GM18951 (cell line): ENCODE measurements around the gene C1orf53.

Experiments
- POLR2A ChIP-seq: IDR thresholded peaks from 4 replicates; pipeline ENCODE4 v1.6.1; 2011; ENCODE audit warnings: mild to moderate bottlenecking; ENCODE audit not compliant: insufficient read length, insufficient read depth; ENCODE audit errors: extremely low read depth
- in situ Hi-C: fragments of 300-500 bp; cut with MboI; formaldehyde crosslinking; loops from one replicate; pipeline ENCODE4 v1.12.0; 2022; ENCODE audit warnings: low sequenced_read_pairs, mixed read lengths, inconsistent platforms; ENCODE audit not compliant: unreplicated experiment

The C1orf53 gene

DNA sequence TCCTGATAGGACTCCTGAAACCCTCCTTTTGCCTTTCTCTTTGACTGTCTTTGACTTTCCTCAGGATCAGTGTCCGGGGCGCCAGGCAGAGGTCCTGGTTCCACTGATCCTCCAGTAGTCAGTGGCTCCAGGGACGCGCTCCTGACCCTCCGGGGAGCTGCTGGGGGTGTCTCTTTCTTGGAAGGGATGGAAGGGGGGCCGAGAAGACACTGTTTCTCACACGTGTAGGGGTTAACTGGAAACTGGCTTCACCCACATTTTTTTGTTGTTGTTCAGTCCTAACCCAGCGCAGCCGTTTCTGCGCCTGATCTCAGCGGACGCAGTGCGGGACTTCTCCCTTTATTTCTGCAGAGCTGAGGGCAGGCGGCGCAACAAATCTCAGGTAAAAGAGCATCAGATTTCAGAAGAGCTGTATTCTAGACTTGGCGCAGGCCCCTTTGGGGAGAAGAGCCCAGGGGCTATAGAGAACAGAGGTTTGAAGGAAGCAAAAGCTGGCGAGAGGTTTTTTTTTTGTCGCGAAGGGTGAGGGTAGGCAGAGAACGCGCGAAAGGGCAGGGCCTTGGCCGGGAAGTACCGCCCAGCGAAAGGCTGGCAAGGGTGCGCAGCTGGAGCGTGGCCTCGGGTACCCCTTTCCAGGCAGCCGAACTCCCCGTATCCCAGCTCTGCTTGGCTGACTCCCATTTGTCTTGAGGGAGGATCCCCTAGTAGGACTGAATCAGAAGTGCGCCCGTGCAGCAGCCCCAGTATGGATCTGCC lies 10.5 kb downstream of the C1orf53 start:
- no peak for TF ChIP-seq POLR2A

DNA sequence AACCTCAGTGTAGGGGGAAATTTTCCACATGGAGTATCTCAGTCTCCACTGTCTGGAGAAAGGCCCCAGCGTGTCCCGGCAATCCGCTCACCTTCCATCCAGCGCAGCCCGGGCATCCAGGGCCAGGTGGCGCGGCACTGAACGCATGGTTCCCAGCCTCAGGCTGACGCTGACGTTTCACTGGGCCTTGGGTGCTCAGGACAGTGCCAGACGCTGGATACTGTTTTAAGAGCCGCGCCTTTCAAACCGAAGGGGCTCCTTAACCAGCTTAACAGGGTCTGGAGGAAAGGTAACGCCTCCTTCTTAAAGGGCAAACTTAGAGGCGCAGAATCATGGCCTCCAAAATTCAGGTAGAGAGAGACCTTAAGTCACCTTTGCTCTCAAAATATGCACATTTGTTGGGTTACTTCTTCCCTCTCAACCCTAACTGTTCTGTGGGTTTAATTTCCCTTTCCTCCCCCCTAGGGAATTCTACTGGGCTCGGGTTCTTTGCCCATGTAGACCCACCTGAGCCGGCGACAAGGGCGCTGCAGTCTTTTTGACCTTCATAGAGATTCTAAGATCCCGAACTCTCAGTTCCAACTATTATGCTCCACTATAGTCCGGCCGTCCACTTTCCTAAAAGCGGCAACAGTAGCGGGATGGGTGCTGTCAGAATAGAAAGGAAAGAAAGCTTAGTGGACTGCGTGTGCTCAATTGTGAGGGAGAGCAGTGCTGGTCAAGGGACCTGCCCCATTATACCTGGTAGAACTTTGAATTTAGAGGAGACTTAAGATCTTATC lies 11.3 kb downstream of the C1orf53 start:
- in situ Hi-C loops = no loop called here
- no peak for TF ChIP-seq POLR2A

More for the DNA sequence above, 10.5 kb downstream of the C1orf53 start:
- in situ Hi-C loops = no loop called here

DNA sequence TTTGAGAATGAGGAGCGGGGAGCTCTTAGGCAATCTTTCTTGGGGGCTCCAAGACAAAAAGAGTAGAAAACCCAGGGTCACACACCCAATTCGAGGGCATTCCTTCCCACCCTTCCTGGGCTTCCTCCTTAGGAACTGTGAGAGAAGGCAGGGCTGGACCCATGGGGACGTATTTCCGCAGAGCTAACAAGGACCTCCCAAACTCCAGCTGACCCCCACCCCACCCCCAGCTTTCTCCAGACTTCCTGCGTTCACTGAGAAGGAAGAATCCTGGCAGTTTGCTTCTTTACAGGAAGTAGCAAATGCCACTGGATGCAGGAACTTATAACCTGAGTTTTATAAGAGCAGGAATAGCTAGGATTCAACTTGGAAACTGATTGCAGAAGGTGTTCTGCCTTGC lies 12.1 kb downstream of the C1orf53 start:
- no peak for TF ChIP-seq POLR2A
- in situ Hi-C loops = no loop called here

DNA sequence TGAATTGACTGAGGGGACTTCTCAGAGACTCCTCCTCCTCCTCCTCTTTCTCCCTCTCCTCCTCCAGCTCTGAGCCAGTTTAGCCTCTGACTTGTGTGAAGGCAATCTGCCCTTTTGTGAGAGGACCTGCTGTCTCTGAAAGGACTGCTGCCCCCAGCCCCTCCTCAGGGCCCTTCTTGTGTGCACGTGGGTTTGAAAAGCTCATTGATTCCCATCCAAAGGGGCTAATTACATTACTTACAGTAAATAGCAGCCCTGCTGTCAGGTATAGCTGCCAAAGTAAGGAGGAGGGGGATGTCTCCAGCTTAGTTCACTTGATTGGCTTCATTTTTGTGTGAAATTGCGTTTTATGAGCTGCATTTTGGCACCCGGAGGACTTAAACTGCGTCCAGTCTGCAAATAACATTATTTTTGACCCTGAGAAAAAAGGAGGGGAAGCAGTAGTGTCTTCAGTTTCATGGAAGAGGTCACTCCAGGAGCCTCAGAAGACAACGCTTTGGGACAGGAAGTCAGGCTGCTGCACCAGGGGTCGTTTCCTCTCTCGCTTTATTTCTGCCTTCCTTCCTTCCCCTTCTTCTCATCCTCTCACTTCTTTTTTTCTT lies 12.9 kb downstream of the C1orf53 start:
- no peak for TF ChIP-seq POLR2A
- in situ Hi-C loops = no loop called here

DNA sequence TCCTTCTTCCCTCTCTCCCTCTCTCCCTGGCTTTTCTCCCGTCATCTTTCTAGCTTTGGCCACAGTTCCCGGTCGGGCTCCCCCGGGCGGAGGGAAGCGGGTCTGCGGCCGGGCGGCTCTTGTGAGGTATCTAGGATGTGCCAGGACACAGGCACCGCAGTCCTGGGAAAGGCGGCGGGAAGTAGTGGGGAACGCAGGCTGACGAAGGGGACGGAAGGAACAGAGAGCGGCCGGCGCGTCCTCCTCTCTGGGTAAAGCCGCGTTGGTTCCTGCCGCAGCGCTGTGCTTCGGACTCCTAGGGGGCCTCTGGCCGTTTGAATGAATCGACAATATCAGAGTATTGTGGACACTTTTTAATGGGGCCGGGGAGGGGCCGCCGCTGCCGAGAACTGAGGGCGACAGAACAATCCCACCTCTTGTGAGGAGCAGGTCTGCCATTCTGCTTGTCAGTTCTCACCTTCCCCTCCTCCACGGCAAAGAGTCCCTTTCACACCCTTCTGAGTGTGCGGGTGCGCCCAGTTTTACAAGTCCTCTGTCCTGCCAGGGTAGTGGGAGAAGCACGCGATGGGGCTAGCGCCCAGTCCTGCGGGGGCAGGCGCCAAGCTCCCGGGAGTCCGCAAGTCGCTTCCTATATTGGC lies 13.6 kb downstream of the C1orf53 start:
- in situ Hi-C loops = no loop called here
- TF ChIP-seq POLR2A = no peak

DNA sequence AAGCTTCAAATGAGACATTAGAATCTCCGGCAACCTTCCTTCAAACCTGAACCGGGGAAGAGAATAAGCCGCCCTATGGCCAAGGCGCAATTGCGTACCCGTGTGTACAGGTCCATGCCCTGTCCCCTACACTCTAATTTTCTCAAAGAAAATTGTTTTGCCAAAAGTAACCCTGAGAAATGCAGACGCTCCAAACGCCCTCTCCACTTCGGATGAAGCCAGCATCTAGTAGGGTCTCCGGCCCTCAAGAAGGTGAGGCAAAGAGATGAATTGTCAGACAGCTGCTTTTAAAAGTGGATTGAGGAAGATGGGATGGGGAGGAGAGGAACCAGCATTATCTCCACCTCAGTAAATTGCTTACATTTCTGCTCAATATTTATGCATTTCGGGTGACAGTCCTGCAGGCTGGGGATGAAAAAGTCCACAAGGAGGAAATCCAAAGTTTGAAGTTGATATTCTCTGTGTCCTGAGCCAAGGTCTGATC lies 14.1 kb downstream of the C1orf53 start:
- in situ Hi-C loops = no loop called here
- TF ChIP-seq POLR2A = no peak

DNA sequence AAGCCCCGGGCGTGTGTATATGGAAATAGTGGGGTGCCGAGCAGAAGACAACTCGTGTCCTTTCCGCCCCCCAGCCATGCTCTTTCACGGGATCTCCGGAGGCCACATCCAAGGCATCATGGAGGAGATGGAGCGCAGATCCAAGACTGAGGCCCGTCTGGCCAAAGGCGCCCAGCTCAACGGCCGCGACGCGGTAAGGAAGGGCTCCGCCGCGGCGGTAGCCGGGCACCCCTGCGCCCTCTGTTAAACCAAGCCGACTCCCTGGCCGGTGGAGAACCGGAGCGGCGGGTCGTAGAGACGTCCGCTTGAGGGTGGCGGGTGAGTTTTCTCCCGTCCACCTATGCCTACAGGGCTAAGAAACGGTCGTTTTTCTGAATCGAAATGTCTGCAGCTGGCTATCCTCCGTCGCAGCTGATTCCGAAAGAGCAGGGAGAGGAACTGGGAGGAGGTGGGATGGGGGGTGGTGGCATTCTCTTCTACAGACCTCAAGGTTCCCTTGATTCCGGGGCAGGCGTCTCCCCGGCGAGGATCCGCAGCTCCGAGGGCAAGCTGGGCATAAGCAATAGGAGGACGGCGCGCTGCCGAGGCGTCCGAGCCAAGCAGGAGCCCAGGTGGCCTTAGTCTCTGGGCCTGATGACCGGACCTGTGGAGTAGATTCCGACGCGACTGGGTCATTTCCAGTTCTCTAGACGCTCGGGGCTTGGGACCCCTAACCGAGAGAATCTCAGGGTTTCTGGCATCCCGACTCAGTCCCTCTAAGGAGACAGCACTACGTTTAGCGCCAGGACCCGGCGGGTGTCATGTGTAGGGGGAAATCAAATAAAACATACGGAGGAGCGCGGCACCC lies 15.6 kb downstream of the C1orf53 start:
- TF ChIP-seq POLR2A = no peak
- in situ Hi-C loops = no loop called here

DNA sequence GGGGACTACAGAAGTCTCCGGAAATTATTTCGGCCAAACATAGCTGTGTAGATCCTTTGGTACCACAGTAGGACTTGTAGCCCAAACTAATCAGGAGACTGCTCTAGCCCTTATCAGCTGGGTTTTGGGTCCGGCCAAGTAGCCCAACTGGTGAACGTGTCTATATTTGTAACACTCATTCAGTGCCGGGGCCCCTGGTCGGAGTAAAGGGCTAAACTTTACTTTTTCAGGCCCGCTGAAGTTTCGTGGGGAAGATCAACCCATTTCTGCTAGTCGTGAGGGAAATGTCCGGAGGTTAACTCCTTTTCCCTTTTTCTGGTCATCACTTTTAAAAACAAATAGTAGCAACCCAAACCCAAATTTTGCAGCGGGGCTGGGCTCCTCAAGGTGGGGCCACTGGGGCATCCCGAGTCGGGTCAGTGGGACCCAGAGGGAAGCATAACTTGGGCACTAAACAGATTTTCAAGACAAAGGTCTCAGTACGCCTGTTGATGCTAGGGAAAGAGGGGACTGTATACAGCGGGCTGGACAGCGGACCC lies 16.4 kb downstream of the C1orf53 start:
- in situ Hi-C loops = no loop called here
- TF ChIP-seq POLR2A = no peak

DNA sequence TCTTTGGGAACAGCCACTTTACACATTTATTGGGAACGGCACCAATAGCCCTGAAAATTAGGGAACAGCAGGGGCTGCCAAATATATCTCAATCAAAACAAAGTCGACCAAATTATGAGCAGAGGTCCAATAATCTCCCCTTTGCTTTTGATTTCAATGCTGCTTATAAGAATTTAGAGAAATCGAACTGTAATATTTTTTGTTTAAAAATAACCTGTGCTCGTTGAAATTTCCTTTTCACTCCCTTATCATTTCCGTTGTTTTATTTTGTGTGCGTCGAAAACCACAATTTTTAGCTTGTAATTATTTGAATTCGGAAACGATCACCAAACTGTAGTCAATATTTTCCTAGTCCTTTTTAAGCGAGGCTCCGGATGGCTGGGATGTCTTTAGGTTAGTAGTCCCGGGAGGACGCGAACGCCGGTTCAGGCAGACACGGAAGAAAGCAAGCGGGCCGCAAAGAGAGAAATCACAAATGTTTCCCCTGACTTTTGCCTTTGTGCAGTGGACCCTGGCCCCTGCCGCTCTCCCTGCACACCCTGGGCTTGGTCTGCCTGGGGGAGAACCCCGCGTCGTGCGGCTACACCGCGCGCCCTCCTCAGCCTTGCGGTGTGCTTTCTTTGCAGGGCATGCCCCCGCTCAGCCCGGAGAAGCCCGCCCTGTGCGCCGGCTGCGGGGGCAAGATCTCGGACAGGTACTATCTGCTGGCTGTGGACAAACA lies 17.1 kb downstream of the C1orf53 start:
- in situ Hi-C loops = no loop called here
- no peak for TF ChIP-seq POLR2A

DNA sequence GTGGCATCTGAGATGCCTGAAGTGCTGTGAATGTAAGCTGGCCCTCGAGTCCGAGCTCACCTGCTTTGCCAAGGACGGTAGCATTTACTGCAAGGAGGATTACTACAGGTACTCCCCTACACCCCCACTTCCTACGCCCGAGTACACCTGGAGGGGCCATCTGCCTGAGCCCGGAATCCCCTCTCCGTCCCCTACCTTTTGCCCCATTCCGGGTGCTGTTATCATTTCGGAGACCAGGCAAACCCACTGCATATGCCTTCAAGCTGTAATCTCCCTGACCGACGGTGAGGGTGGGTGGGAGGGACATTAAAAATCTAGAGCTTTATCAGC lies 17.6 kb downstream of the C1orf53 start:
- in situ Hi-C loops = no loop called here
- TF ChIP-seq POLR2A = no peak

DNA sequence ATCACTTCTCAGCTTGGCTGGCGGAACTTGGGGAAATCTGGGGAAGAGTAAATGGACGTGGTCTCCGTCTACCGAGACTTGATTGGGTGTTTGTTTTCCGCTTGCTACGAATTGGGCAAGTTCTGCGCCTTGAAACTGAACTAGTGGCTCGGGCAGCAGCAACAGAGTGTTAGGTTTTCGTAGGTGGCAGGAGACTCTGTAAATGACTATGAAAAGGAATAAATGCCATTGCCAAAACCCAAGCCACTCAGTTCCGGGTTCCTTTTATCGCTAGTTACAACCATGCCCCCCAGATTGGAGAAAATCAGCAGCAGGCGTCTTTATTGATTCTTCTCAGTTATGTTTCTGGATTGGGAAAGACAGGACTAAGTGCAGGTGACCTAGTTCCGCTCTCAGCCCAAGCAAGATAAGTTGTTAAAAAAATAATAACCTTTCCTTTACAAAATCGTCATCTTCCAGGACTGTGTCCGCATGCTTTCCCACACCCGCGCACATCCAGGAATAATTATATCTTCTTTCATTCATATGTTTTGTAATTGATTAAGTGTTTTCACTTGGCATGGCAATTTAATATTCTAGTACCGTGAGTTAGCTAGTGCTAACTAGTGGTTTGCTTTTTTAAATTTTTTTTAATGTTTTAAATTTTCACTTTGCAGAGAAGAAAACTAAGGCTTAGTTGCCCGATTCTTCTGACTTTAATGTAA lies 18.1 kb downstream of the C1orf53 start:
- in situ Hi-C loops = no loop called here
- no peak for TF ChIP-seq POLR2A
